GM20000 (cell line): Measurements from ENCODE around the gene CYB5R2.

Experiments
- DNase-seq: peaks from one replicate; pipeline ENCODE4 v3.0.0; 2012; ENCODE audit warnings: low spot score
- CTCF ChIP-seq: IDR thresholded peaks from 2 replicates; pipeline ENCODE4 v1.5.1; 2012; ENCODE audit warnings: mild to moderate bottlenecking, control low read depth; ENCODE audit errors: extremely low read depth, missing control alignments

CYB5R2 gene

DNA sequence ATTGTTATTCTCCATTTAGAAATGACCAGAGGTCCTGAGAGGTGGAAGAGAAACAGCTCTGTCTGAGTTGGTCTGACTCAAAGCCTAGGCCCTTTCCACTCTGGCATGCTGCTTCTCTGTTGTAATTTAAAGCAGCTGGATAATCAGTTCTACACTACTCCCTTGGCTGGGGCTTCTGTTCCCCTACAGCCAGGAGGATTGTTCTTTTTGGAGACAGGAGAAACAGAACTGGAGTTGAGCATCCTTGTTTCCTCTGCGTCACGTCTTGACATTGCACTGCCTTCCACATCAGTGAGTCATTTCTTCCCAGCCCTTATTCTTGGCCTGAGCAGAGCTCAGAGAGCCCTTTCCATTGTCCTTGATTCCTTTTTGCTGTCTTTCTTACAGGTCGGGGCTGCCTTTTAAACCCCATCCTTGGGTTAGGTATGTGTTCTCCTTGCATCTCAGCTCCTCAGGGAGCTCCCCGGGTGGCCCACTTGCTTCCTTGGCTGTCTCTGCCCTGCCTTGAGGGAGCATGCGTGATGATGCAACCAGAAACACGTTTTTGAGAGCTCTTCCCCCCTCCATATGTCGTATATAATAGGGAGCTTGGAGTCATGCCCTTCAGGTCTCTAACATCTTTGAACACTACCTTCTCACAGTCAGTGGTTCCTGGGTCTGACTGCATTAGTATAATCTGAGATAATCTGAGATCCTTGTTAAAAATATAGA, 35.7 kb downstream of the CYB5R2 start:
- TF ChIP-seq CTCF, result no peak
- no peak for DNase-seq

DNA sequence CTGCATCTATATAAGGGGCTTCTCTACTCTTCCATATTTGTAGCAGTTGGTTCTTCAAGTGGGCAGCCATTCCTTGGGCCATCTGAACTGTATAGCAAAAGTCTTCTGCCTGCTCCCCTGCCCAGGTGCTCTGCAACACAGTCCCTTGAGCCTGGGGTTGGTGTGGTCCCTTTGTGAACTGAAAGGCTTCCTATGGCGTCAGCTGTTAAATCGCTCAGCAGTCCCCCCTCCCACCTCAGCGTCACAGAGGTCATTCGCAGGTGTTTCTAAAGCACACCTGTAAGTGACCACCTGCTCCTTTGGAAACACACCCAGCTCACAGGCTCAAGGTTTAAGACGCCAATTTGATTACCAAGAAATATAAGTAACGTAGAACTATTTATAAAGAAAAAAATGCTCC, 37.0 kb downstream of the CYB5R2 start:
- no peak for DNase-seq

DNA sequence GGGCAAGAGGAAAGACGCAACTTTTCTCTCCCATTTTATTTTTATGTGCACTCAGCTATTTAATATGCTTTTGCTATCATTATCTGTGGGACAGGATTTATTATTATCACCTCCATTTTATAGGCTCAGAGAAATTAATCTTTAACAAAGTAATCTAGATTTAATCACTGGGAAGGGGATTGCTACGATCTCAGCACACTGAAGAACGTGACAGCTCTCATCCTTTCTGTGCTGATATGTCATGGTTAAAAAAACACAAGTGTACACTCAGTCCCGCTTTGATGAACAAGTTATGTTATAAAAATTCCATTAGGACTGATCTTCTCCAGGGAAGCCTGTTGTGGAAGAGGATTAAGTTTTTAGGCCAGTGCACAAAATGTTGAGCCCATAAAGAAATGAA, 37.6 kb downstream of the CYB5R2 start:
- no peak for DNase-seq
- TF ChIP-seq CTCF, result no peak

More for the DNA sequence above, 37.0 kb downstream of the CYB5R2 start:
- TF ChIP-seq CTCF, result no peak

DNA sequence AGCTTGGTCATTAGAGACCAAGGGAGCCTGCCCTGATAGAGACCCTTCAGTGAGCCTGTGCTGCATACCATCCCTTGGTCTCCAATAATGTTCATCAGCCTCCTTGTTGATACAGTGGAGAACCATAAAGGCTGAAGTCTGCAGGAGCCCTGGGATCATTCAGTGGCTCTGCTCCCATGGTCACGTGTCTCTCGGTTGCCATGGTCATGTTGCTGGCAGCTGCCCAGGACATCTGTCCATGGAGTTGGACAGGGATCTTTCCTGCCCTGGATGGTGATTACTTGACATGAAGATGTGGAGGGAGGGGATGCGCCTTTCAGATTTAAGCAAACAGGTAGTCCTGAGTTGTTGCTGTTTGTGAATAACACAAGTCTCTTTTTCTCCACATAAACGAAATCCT, 38.2 kb downstream of the CYB5R2 start:
- TF ChIP-seq CTCF, result no peak
- DNase-seq, result no peak

DNA sequence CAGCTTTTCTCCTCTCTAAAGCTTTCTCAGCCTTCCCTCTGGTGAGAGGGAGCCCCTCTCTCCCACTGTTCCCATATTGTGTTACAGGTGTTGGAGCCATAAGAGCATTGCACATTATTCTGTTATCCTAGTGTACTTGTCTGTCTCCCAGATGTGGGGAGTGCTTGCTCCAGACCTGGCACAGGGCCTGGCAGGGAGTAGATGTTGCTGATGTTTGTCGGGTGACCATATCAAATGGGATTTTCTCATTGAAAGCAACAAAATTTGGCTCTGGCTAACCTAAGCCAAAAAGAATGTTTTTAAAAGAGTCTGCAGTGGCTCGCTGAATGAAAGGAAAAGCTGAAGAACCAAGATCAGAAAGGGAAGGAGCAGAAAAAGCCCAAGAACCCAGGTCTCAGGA, 41.1 kb downstream of the CYB5R2 start:
- no peak for TF ChIP-seq CTCF
- DNase-seq, result no peak

GRCh38 chr11:7630002-7630401, 43.3 kb downstream of the CYB5R2 start:
- no peak for DNase-seq
- TF ChIP-seq CTCF, result no peak

- DNase-seq, result no peak
- TF ChIP-seq CTCF, result no peak
Observed at GRCh38 chr11:7628660-7629059, 44.6 kb downstream of the CYB5R2 start.
